Effector memory CD4-positive, alpha-beta T cell (primary cell): ENCODE data around the gene KIAA1671.
"Not testable (repeated sequence)": the region's sequence is repeated elsewhere in the genome, so short reads cannot be mapped to it uniquely, and the experiment has no call there.

ENCODE experiments used
- DNase-seq, 3 donors: peaks; one replicate each; pipeline ENCODE4 v3.0.0-alpha.2; 2020
- H3K27ac ChIP-seq: 2 replicates; pipeline ENCODE4 v1.7.0; 2013; ENCODE audit warnings: mild to moderate bottlenecking, low read length, moderate library complexity; ENCODE audit not compliant: insufficient read depth, poor library complexity, severe bottlenecking
- H3K27me3 ChIP-seq: replicated peaks from 2 replicates; pipeline ENCODE4 v1.7.0; 2013; ENCODE audit warnings: mild to moderate bottlenecking, low read length; ENCODE audit not compliant: insufficient read depth, control insufficient read depth, poor library complexity, severe bottlenecking
- H3K36me3 ChIP-seq: 2 replicates; pipeline ENCODE4 v1.7.0; 2013; ENCODE audit warnings: mild to moderate bottlenecking, low read length, moderate library complexity; ENCODE audit not compliant: control insufficient read depth, insufficient read depth
- H3K4me1 ChIP-seq: 2 replicates; pipeline ENCODE4 v1.7.0; 2013; ENCODE audit warnings: low read length, mild to moderate bottlenecking; ENCODE audit not compliant: control insufficient read depth, insufficient read depth, poor library complexity, severe bottlenecking
- H3K4me3 ChIP-seq: 2 replicates; pipeline ENCODE4 v1.7.0; 2013; ENCODE audit warnings: low read length, low read depth, mild to moderate bottlenecking; ENCODE audit not compliant: insufficient read depth, poor library complexity, severe bottlenecking
- H3K9me3 ChIP-seq: 2 replicates; pipeline ENCODE4 v1.7.0; 2013; ENCODE audit warnings: mild to moderate bottlenecking, low read length, moderate library complexity; ENCODE audit not compliant: control insufficient read depth

Gene KIAA1671

GRCh38 chr22:25174888-25175411 lies 222.4 kb downstream of the KIAA1671 start:
- Histone ChIP-seq H3K4me1 (no peaks in the 10 kb centered on the region), H3K27ac (no peak overlapping the region), H3K27me3 (no peaks in the 10 kb centered on the region), H3K9me3 (no peaks in the 10 kb centered on the region), H3K4me3 (no peak overlapping the region), H3K36me3 (no peaks in the 10 kb centered on the region)
- DNase-seq = no peak

- no peak overlapping the region for H3K27ac ChIP-seq
- DNase-seq = no peak
- no peaks in the 10 kb centered on the region for H3K9me3 ChIP-seq
- H3K27me3 ChIP-seq = no peaks in the 10 kb centered on the region
- H3K4me3 ChIP-seq = no peak overlapping the region
- H3K36me3 ChIP-seq = no peaks in the 10 kb centered on the region
- H3K4me1 ChIP-seq = no peaks in the 10 kb centered on the region
These were observed 223.7 kb downstream of the KIAA1671 start for GRCh38 chr22:25176175-25176574.

GRCh38 chr22:25176799-25177198 lies 224.3 kb downstream of the KIAA1671 start:
- no peaks in the 10 kb centered on the region for H3K27me3 ChIP-seq
- no peaks in the 10 kb centered on the region for H3K36me3 ChIP-seq
- H3K9me3 ChIP-seq = no peaks in the 10 kb centered on the region
- no peak overlapping the region for H3K27ac ChIP-seq
- no peak for DNase-seq
- H3K4me1 ChIP-seq = no peaks in the 10 kb centered on the region
- H3K4me3 ChIP-seq = no peak overlapping the region

GRCh38 chr22:25177226-25177625 lies 224.7 kb downstream of the KIAA1671 start:
- Histone ChIP-seq H3K36me3 (no peaks in the 10 kb centered on the region), H3K4me3 (no peak overlapping the region), H3K4me1 (no peaks in the 10 kb centered on the region), H3K27me3 (no peaks in the 10 kb centered on the region), H3K27ac (no peak overlapping the region), H3K9me3 (no peaks in the 10 kb centered on the region)
- DNase-seq = no peak

- H3K27me3 ChIP-seq = no peaks in the 10 kb centered on the region
- no peak for DNase-seq
- H3K4me1 ChIP-seq = no peaks in the 10 kb centered on the region
- no peaks in the 10 kb centered on the region for H3K36me3 ChIP-seq
- no peak overlapping the region for H3K27ac ChIP-seq
- no peak overlapping the region for H3K4me3 ChIP-seq
- no peaks in the 10 kb centered on the region for H3K9me3 ChIP-seq
These were observed 225.4 kb downstream of the KIAA1671 start for GRCh38 chr22:25177895-25178294.

- H3K36me3 ChIP-seq = not testable (repeated sequence)
These were observed 225.8 kb downstream of the KIAA1671 start for GRCh38 chr22:25178348-25178747.

GRCh38 chr22:25178869-25179631 lies 226.5 kb downstream of the KIAA1671 start:
- H3K4me1 ChIP-seq, H3K27me3 ChIP-seq, H3K9me3 ChIP-seq, H3K36me3 ChIP-seq, H3K4me3 ChIP-seq, H3K27ac ChIP-seq, DNase-seq: not testable (repeated sequence)

More at GRCh38 chr22:25178348-25178747, 225.8 kb downstream of the KIAA1671 start:
- H3K27me3 ChIP-seq, DNase-seq, H3K9me3 ChIP-seq, H3K4me1 ChIP-seq, H3K27ac ChIP-seq, H3K4me3 ChIP-seq: not testable (repeated sequence)

- Histone ChIP-seq H3K4me3 (no peak overlapping the region), H3K9me3 (no peaks in the 10 kb centered on the region), H3K4me1 (no peaks in the 10 kb centered on the region), H3K36me3 (no peaks in the 10 kb centered on the region), H3K27me3 (no peaks in the 10 kb centered on the region), H3K27ac (no peak overlapping the region)
- no peak for DNase-seq
These were observed 229.9 kb downstream of the KIAA1671 start for GRCh38 chr22:25182131-25183110.

- no peaks in the 10 kb centered on the region for H3K9me3 ChIP-seq
- H3K4me3 ChIP-seq = no peak overlapping the region
- H3K27ac ChIP-seq = no peak overlapping the region
- no peaks in the 10 kb centered on the region for H3K4me1 ChIP-seq
- H3K27me3 ChIP-seq = no peaks in the 10 kb centered on the region
- H3K36me3 ChIP-seq = no peaks in the 10 kb centered on the region
- DNase-seq = no peak
These were observed 231.6 kb downstream of the KIAA1671 start for GRCh38 chr22:25183949-25184619.
